Chondrocyte (in vitro differentiated cells): ENCODE measurements around the gene HCN2. TPM values are rescaled to one million over a fixed set of nuclear protein-coding genes. Genes with fewer than 3 reads are reported as not detected.

Source experiments
- DNase-seq: peaks from one replicate; pipeline ENCODE4 v3.0.0; 2021; ENCODE audit warnings: mixed read lengths, low spot score
- H3K27ac Mint-ChIP-seq: one replicate; pipeline ENCODE4 v1.8.0; 2021; ENCODE audit warnings: mild to moderate bottlenecking, moderate library complexity, mixed read lengths; ENCODE audit not compliant: unreplicated experiment
- H3K27me3 Mint-ChIP-seq: 2 replicates; pipeline ENCODE4 v1.8.0; 2021; ENCODE audit warnings: low read depth, mixed read lengths
- H3K36me3 Mint-ChIP-seq: 2 replicates; pipeline ENCODE4 v1.8.0; 2021; ENCODE audit warnings: low read depth, mixed read lengths
- H3K4me1 Mint-ChIP-seq: 2 replicates; pipeline ENCODE4 v1.8.0; 2021; ENCODE audit warnings: low read depth, mild to moderate bottlenecking, mixed read lengths
- H3K4me3 Mint-ChIP-seq: one replicate; pipeline ENCODE4 v1.8.0; 2021; ENCODE audit warnings: mild to moderate bottlenecking, moderate library complexity, mixed read lengths; ENCODE audit not compliant: unreplicated experiment
- H3K9me3 Mint-ChIP-seq: 2 replicates; pipeline ENCODE4 v1.8.0; 2021; ENCODE audit warnings: low read depth, mixed read lengths
- total RNA-seq: library from RNA; stranded (reverse); gene quantifications from 3 replicates; pipeline ENCODE4 v1.2.1, GENCODE V29; 2021
- TF ChIP-seq, protein P1 (sequence below): fragments of 200-600 bp; sonication (generic); IDR thresholded peaks from 2 replicates; pipeline ENCODE4 v1.5.0; 2021; ENCODE audit warnings: antibody characterized with exemption, mild to moderate bottlenecking, moderate library complexity

The HCN2 gene
- total RNA-seq, 1 donor from 2014 or later = 6.2 TPM

DNA sequence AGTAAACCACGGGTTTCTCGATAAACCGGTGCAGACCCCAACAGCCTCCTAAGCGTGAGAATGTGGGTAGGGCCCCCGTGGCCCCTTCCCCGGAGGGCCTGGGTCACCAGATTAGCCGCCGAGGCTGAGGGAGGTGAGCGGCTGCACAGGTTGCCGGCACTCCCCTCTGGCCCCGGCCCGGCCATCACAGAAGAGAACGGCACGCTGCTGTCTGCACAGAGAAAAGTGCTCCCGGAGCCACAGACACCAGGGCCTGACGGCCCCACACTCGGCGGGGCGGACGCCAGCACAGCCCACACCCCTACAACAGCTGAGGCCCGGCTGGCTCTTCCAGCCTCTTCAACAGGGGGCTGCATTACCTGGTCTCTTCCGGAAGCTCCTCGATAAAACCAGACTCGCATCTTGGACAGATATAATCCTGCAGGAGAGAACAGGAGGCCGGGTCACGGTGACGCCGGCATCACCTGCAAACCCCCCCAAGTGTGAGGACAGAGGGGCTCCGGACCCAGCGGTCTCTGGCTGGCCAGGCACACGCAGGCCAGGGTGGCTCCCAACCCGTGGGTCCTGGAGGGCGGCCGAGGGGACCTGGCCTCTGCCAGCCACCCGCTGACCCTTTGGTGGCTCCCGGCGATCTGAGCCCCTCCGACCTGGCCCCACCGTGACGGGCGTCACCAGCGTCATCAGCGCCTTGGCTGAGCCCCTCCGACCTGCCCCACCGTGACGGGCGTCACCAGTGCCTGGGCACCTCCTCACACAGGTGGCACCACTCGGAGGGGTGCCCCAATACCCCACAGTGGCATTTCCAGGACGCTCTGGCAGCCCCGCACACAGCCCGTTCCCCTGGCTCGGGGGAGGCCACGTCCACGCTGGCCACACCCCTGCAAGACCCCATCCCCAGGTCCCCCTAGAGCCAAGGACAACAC lies 63.0 kb downstream of the HCN2 start:
- Mint-ChIP-seq H3K4me1 (no peaks in the 10 kb centered on the region), H3K9me3 (no peaks in the 10 kb centered on the region), H3K36me3 (peaks cover 5% of the 10 kb centered on the region), H3K27ac (no peak overlapping the region), H3K4me3 (no peak overlapping the region), H3K27me3 (no peaks in the 10 kb centered on the region)
- peak; percentile 86 for DNase-seq
- TF ChIP-seq, protein P1, sequence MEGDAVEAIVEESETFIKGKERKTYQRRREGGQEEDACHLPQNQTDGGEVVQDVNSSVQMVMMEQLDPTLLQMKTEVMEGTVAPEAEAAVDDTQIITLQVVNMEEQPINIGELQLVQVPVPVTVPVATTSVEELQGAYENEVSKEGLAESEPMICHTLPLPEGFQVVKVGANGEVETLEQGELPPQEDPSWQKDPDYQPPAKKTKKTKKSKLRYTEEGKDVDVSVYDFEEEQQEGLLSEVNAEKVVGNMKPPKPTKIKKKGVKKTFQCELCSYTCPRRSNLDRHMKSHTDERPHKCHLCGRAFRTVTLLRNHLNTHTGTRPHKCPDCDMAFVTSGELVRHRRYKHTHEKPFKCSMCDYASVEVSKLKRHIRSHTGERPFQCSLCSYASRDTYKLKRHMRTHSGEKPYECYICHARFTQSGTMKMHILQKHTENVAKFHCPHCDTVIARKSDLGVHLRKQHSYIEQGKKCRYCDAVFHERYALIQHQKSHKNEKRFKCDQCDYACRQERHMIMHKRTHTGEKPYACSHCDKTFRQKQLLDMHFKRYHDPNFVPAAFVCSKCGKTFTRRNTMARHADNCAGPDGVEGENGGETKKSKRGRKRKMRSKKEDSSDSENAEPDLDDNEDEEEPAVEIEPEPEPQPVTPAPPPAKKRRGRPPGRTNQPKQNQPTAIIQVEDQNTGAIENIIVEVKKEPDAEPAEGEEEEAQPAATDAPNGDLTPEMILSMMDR = no peak

DNA sequence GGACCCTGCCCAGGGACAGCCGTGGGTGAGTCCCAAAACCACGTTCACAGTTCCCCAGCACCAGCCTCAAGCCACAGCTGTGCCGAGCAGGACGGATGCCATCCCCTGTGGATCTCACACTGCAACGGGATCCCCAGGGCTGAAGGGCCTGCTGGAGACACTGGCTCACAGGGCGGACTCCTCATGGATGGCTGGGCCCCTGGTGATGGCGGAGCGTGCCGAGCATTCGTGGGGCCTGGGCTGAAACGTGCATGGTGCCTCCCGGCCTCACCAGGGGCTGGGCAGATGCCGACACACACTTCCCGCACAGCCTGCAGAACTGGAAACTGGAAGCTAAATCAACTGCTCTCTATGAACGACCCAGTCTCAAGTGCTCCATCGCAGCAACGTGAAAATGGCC lies 63.7 kb downstream of the HCN2 start:
- Mint-ChIP-seq H3K27ac (no peak overlapping the region), H3K27me3 (no peaks in the 10 kb centered on the region)

DNA sequence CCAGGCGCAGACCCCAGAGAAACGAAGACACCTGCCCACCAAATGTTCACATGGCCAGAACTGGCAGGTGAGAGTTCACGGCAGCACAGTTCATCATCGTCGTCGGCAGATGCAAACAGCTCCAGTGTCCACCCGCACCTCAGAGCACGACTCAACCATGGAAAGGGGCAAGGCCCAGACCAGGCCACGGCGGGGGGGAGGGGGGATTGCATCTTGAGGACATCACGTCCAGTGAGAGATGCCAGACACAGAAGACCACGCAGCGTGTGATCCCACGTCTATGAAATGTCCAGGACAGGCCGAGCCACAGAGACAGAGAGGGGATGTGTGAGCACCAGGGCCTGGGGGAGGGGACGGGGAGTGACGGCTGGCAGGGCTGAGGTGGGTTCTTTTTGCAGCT lies 66.0 kb downstream of the HCN2 start:
- H3K9me3 Mint-ChIP-seq = no peaks in the 10 kb centered on the region
- H3K36me3 Mint-ChIP-seq = peaks cover 2% of the 10 kb centered on the region
- H3K27me3 Mint-ChIP-seq = no peaks in the 10 kb centered on the region
- H3K27ac Mint-ChIP-seq = peak overlapping the region; percentile 74
- H3K4me1 Mint-ChIP-seq = peaks cover 10% of the 10 kb centered on the region
- no peak for DNase-seq
- H3K4me3 Mint-ChIP-seq = no peak overlapping the region
- TF ChIP-seq, protein P1 = no peak

More for the DNA sequence above, 63.7 kb downstream of the HCN2 start:
- H3K4me1 Mint-ChIP-seq = no peaks in the 10 kb centered on the region
- no peaks in the 10 kb centered on the region for H3K9me3 Mint-ChIP-seq
- no peak for DNase-seq
- peaks cover 5% of the 10 kb centered on the region for H3K36me3 Mint-ChIP-seq
- H3K4me3 Mint-ChIP-seq = no peak overlapping the region
- TF ChIP-seq, protein P1 = no peak

DNA sequence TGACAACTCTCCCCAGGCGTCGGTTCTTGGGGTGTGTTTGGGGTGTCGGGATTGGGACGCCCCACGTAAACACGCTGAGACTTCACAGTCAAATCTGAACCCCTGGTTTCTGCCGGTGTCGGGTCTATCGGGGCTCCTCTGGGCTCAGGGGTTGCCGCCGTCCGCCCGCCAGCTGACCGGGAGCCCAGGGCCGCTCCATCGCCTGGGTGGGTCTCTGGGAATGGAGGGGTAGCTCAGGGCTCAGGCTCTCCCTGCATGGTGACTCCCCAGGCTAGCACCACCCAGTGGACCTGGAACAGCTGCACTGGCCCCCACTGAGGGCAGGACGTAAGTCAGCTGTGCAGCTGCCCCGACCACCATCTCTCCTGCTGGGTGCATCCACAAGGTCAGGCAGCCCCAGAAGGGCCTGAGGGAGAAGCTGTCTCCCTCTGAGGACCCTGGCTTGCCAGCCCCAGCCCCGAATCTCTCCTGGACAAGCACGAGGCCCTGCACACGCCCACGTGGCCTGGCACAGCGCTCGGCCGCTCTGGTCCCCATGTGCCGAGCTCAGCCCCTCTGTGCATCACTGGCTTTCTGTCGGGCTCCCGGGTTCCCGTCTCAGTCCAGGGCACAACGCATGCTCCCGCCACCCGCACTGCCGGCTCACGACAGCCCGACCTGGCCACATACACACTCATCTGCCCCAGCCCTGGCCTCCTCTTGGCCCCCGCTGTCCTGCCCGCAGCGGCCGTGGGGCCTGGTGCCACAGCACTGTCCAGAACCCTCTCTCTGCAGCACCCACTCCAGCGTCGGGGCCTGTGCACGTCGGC lies 67.3 kb downstream of the HCN2 start:
- no peak overlapping the region for H3K4me3 Mint-ChIP-seq
- no peaks in the 10 kb centered on the region for H3K36me3 Mint-ChIP-seq
- H3K27ac Mint-ChIP-seq = no peak overlapping the region

DNA sequence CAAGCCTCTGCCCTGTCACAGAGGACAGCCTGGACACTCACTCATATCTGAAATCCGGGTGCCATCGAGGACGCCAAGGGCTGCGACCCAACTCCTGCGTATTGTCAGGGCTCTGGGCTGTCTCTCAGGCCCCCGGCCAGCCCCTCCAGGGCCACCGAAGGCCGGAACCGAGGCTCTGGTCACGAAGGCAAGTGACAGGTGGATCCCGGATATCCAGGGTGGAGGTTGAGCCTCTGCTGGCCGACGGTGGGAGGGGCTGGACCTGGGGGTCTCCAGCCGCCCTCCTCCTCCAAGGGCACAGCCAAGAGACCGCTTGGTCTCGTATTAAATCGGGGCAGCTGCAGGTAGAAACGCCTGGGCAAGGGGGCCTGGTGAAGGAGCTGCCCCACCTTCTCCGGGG lies 67.9 kb downstream of the HCN2 start:
- DNase-seq = no peak
- TF ChIP-seq, protein P1 = no peak
- Mint-ChIP-seq H3K4me1 (peaks cover 24% of the 10 kb centered on the region), H3K27ac (no peak overlapping the region), H3K4me3 (no peak overlapping the region), H3K27me3 (no peaks in the 10 kb centered on the region), H3K9me3 (no peaks in the 10 kb centered on the region), H3K36me3 (no peaks in the 10 kb centered on the region)

More for the DNA sequence above, 67.3 kb downstream of the HCN2 start:
- DNase-seq = no peak
- TF ChIP-seq, protein P1 = no peak
- Mint-ChIP-seq H3K27me3 (no peaks in the 10 kb centered on the region), H3K9me3 (no peaks in the 10 kb centered on the region), H3K4me1 (peaks cover 22% of the 10 kb centered on the region)
